Gastrocnemius medialis (tissue), 4 donors: ENCODE data around the gene ZNRF3. TPM values are rescaled to one million over a fixed set of nuclear protein-coding genes. Genes with fewer than 3 reads are reported as not detected.

Experiments
- ATAC-seq, 2 donors: fragments of 150-250 bp; one replicate each; pipeline ENCODE4 v1.9.1; 2016
- DNase-seq, 2 donors: peaks; one replicate each; pipeline ENCODE4 v3.0.0-alpha.2; 2019
- H3K27ac ChIP-seq, 4 donors: fragments of 200-600 bp; sonication (generic); 1 replicate in 1 of 4; 2 replicates in 3 of 4; pipeline ENCODE4 v1.5.1; 2016 to 2018; ENCODE audit warnings: mild to moderate bottlenecking in 2 of 4, moderate library complexity in 1 of 4
- H3K27me3 ChIP-seq, 3 donors: fragments of 200-600 bp; sonication (generic) in 2 of 3; 1 replicate in 1 of 3; 2 replicates in 2 of 3; pipeline versions ENCODE4 v1.5.1 to v1.6.0; 2016 to 2019; ENCODE audit warnings: mild to moderate bottlenecking in 1 of 3, moderate library complexity in 1 of 3
- H3K36me3 ChIP-seq, 2 donors: fragments of 200-600 bp; sonication (generic) in 1 of 2; one replicate each; pipeline ENCODE4 v1.5.1; 2017 to 2018
- H3K4me1 ChIP-seq, 2 donors: fragments of 200-600 bp; sonication (generic) in 1 of 2; one replicate each; pipeline ENCODE4 v1.5.1; 2016 to 2017; ENCODE audit warnings: mild to moderate bottlenecking in 2 of 2
- H3K4me3 ChIP-seq, 4 donors: fragments of 200-600 bp; sonication (generic) in 3 of 4; 1 replicate in 1 of 4; 2 replicates in 3 of 4; pipeline ENCODE4 v1.5.1; 2016 to 2019; ENCODE audit warnings: mild to moderate bottlenecking in 2 of 4
- H3K9me3 ChIP-seq, 3 donors: fragments of 200-600 bp; sonication (generic) in 2 of 3; 1 replicate in 1 of 3; 2 replicates in 2 of 3; pipeline ENCODE4 v1.5.1; 2016 to 2019
- CTCF ChIP-seq, 5 experiments: fragments of 450-650 bp in 3 of 5; fragments of 200-600 bp in 2 of 5; sonication (generic) in 2 of 5; IDR thresholded peaks in 4 of 5; conservative IDR thresholded peaks in 1 of 5; 1 replicate in 4 of 5; 2 replicates in 1 of 5; pipeline ENCODE4 v1.5.1; 2016 to 2019; ENCODE audit warnings: antibody characterized with exemption in 5 of 5, mild to moderate bottlenecking in 3 of 5, moderate library complexity in 3 of 5
- POLR2A ChIP-seq, 2 donors: fragments of 450-650 bp; IDR thresholded peaks; one replicate each; pipeline ENCODE4 v1.6.1; 2017; ENCODE audit warnings: antibody characterized with exemption in 2 of 2, mild to moderate bottlenecking in 2 of 2, moderate library complexity in 2 of 2
- in situ Hi-C, 4 donors: fragments of 200-750 bp; cut with MboI; loops; one replicate each; pipeline versions ENCODE4 v1.15.0 to v1.8.0; 2017; ENCODE audit warnings: low sequenced_read_pairs in 4 of 4
- intact Hi-C: fragments of 100-400 bp; cut with DNase I; formaldehyde crosslinking; loops from one replicate; pipeline ENCODE4 v1.15.1; 2023; ENCODE audit warnings: low total_unique reads
- total RNA-seq, 4 donors: library from RNA; depleted of rRNA; stranded (reverse); fragments of >200 nt; gene quantifications; one replicate each; pipeline versions ENCODE4 v1.1.0 to v1.2.3, GENCODE V29; 2016

ZNRF3 gene
- total RNA-seq, 4 donors from 2014 or later: 7.8 to 19.1 (median 11.1) TPM

- no peaks in the 10 kb centered on the region for H3K27me3 ChIP-seq
- intact Hi-C loops (no loop called here), in situ Hi-C loops (no loop called here)
- no peaks in the 10 kb centered on the region for H3K9me3 ChIP-seq
- ATAC-seq (no peak), DNase-seq (no peak)
- no peak overlapping the region for H3K27ac ChIP-seq
- peaks cover 28 to 45% of the 10 kb centered on the region in 2 donors for H3K4me1 ChIP-seq
- TF ChIP-seq CTCF (IDR thresholded peaks at IDR 0.05 in 4 of 5, conservative IDR thresholded peaks at IDR 0.05 in 1 of 5) (no peak), POLR2A (IDR thresholded peaks at IDR 0.05) (no peak)
- no peak overlapping the region for H3K4me3 ChIP-seq
- H3K36me3 ChIP-seq: no peaks in the 10 kb centered on the region
Measured at GRCh38 chr22:28902490-28902889, 19.1 kb downstream of the ZNRF3 start.

GRCh38 chr22:28903080-28903479 lies 19.7 kb downstream of the ZNRF3 start:
- in situ Hi-C loops (no loop called here), intact Hi-C loops (no loop called here)
- H3K4me3 ChIP-seq: no peak overlapping the region
- ATAC-seq (no peak), DNase-seq (no peak)
- no peaks in the 10 kb centered on the region for H3K27me3 ChIP-seq
- no peaks in the 10 kb centered on the region for H3K9me3 ChIP-seq
- peak overlapping the region in 1 of 4 donors; percentile 60 for H3K27ac ChIP-seq
- H3K36me3 ChIP-seq: no peaks in the 10 kb centered on the region
- peaks cover 28 to 50% of the 10 kb centered on the region in 2 donors for H3K4me1 ChIP-seq
- TF ChIP-seq CTCF (IDR thresholded peaks at IDR 0.05 in 4 of 5, conservative IDR thresholded peaks at IDR 0.05 in 1 of 5): no peak
- TF ChIP-seq POLR2A (IDR thresholded peaks at IDR 0.05): no peak

GRCh38 chr22:28903729-28904128 lies 20.4 kb downstream of the ZNRF3 start:
- TF ChIP-seq CTCF (IDR thresholded peaks at IDR 0.05 in 4 of 5, conservative IDR thresholded peaks at IDR 0.05 in 1 of 5) (no peak), POLR2A (IDR thresholded peaks at IDR 0.05) (no peak)
- DNase-seq: no peak
- Histone ChIP-seq H3K27me3 (no peaks in the 10 kb centered on the region), H3K4me1 (peaks cover 28 to 45% of the 10 kb centered on the region in 2 donors), H3K36me3 (no peaks in the 10 kb centered on the region), H3K4me3 (no peak overlapping the region), H3K9me3 (no peaks in the 10 kb centered on the region), H3K27ac (peak overlapping the region; percentile 8 to 60 (median 42))
- in situ Hi-C loops: no loop called here
- peak; percentile 18 to 37 for ATAC-seq
- intact Hi-C loops: no loop called here

GRCh38 chr22:28904211-28904896 lies 21.0 kb downstream of the ZNRF3 start:
- Histone ChIP-seq H3K9me3 (no peaks in the 10 kb centered on the region), H3K27ac (peak overlapping the region; percentile 8 to 60 (median 42)), H3K4me1 (peaks cover 28 to 45% of the 10 kb centered on the region in 2 donors), H3K27me3 (no peaks in the 10 kb centered on the region), H3K4me3 (no peak overlapping the region), H3K36me3 (no peaks in the 10 kb centered on the region)
- TF ChIP-seq CTCF (IDR thresholded peaks at IDR 0.05 in 4 of 5, conservative IDR thresholded peaks at IDR 0.05 in 1 of 5) (no peak), POLR2A (IDR thresholded peaks at IDR 0.05) (no peak)
- DNase-seq (no peak), ATAC-seq (peak in 1 of 2 donors; percentile 35)
- intact Hi-C loops (no loop called here), in situ Hi-C loops (no loop called here)
